Naive thymus-derived CD4-positive, alpha-beta T cell (primary cell): ENCODE measurements around the gene ATXN1L. TPM values are rescaled to one million over a fixed set of nuclear protein-coding genes. Genes with fewer than 3 reads are reported as not detected.

ENCODE experiments used
- ATAC-seq: fragments of 150-1000 bp; cut with Tn5 transposase; 2 replicates; pipeline ENCODE4 v1.10.0; 2021; ENCODE audit warnings: mild to moderate bottlenecking, moderate library complexity
- CTCF ChIA-PET: fragments of 350-600 bp; sonication (Branson Sonifier 250); formaldehyde crosslinking; loops from one replicate; lab custom pipeline; 2021; ENCODE audit warnings: antibody characterized with exemption; lab: Charles Lee
- POLR2A ChIA-PET: fragments of 350-600 bp; sonication (Branson Sonifier 250); formaldehyde crosslinking; loops from one replicate; lab custom pipeline; 2021; ENCODE audit warnings: antibody characterized with exemption, inconsistent platforms; lab: Charles Lee
- DNase-seq, 9 donors: peaks; one replicate each; pipeline versions ENCODE4 v3.0.0 to v3.0.0-alpha.2; 2020 to 2022; ENCODE audit warnings: mixed read lengths in 1 of 9
- H3K27ac ChIP-seq: one replicate; pipeline ENCODE4 v1.7.0; 2013; ENCODE audit warnings: mild to moderate bottlenecking, low read depth, low read length, moderate library complexity
- H3K27me3 ChIP-seq, 2 donors: one replicate each; pipeline ENCODE4 v1.7.0; 2013; ENCODE audit warnings: low read length in 2 of 2, mild to moderate bottlenecking in 2 of 2, moderate library complexity in 2 of 2; ENCODE audit not compliant: control insufficient read depth in 2 of 2, insufficient read depth in 2 of 2
- H3K36me3 ChIP-seq, 3 experiments: 1 replicate in 2 of 3; 2 replicates in 1 of 3; pipeline ENCODE4 v1.7.0; 2013; ENCODE audit warnings: low read length in 3 of 3, mild to moderate bottlenecking in 3 of 3, moderate library complexity in 1 of 3; ENCODE audit not compliant: insufficient read depth in 3 of 3, control insufficient read depth in 2 of 3
- H3K4me1 ChIP-seq, 2 donors: one replicate each; pipeline ENCODE4 v1.7.0; 2013; ENCODE audit warnings: low read length in 2 of 2, mild to moderate bottlenecking in 2 of 2, moderate library complexity in 1 of 2; ENCODE audit not compliant: control insufficient read depth in 2 of 2, insufficient read depth in 2 of 2
- H3K4me3 ChIP-seq: 2 replicates; pipeline ENCODE4 v1.7.0; 2013; ENCODE audit warnings: mild to moderate bottlenecking, low read length
- H3K9me3 ChIP-seq, 3 experiments: 1 replicate in 2 of 3; 2 replicates in 1 of 3; pipeline ENCODE4 v1.7.0; 2013; ENCODE audit warnings: low read length in 3 of 3; ENCODE audit not compliant: control insufficient read depth in 2 of 3
- H3K27ac Mint-ChIP-seq, 9 donors: one replicate each; pipeline ENCODE4 v1.8.0; 2020 to 2022; ENCODE audit warnings: mixed read lengths in 9 of 9, mild to moderate bottlenecking in 8 of 9, moderate library complexity in 5 of 9, inconsistent platforms in 2 of 9
- H3K27me3 Mint-ChIP-seq, 5 donors: one replicate each; pipeline ENCODE4 v1.8.0; 2021 to 2022; ENCODE audit warnings: mixed read lengths in 5 of 5, mild to moderate bottlenecking in 1 of 5
- H3K36me3 Mint-ChIP-seq, 5 donors: one replicate each; pipeline ENCODE4 v1.8.0; 2020 to 2022; ENCODE audit warnings: mixed read lengths in 5 of 5, mild to moderate bottlenecking in 3 of 5, inconsistent platforms in 1 of 5
- H3K4me1 Mint-ChIP-seq, 7 donors: one replicate each; pipeline ENCODE4 v1.8.0; 2020 to 2022; ENCODE audit warnings: mixed read lengths in 7 of 7, mild to moderate bottlenecking in 3 of 7, inconsistent platforms in 1 of 7
- H3K4me3 Mint-ChIP-seq, 10 donors: one replicate each; pipeline ENCODE4 v1.8.0; 2020 to 2022; ENCODE audit warnings: mild to moderate bottlenecking in 10 of 10, mixed read lengths in 10 of 10, moderate library complexity in 6 of 10, inconsistent platforms in 2 of 10
- H3K9me3 Mint-ChIP-seq, 11 donors: one replicate each; pipeline ENCODE4 v1.8.0; 2020 to 2022; ENCODE audit warnings: mixed read lengths in 11 of 11, mild to moderate bottlenecking in 4 of 11, inconsistent platforms in 1 of 11, moderate library complexity in 1 of 11
- intact Hi-C, 2 donors: fragments of 100-400 bp; cut with micrococcal nuclease; formaldehyde crosslinking; loops; one replicate each; pipeline ENCODE4 v1.15.1; 2023
- polyA plus RNA-seq, 2 donors: library from polyadenylated mRNA; unstranded; fragments of 300-500 nt; fragmentation: Illumina TruSeq; gene quantifications; one replicate each; pipeline ENCODE4 v1.2.3, GENCODE V29; 2021
- total RNA-seq, 6 experiments: library from RNA in 5 of 6; stranded (reverse) in 5 of 6; gene quantifications; 1 replicate in 5 of 6; 2 replicates in 1 of 6; pipeline ENCODE4 v1.2.3 and lab custom pipeline; 2021 to 2026

The ATXN1L gene
- total and polyA plus RNA-seq, 7 experiments from 2014 or later, result 8.9 to 52.9 (median 28.3) TPM

GRCh38 chr16:71889147-71889546, 43.4 kb downstream of the ATXN1L start:
- ATAC-seq (no peak), DNase-seq (no peak)
- CTCF ChIA-PET, result no interaction called here
- no peaks in the 10 kb centered on the region for H3K4me1 ChIP-seq
- Mint-ChIP-seq H3K4me3 (no peak overlapping the region), H3K4me1 (peaks cover 9 to 18% (median 16%) of the 10 kb centered on the region in 7 donors), H3K27me3 (peaks cover 0 to 20% (median 0%) of the 10 kb centered on the region in 5 donors), H3K36me3 (no peaks in the 10 kb centered on the region), H3K9me3 (peaks cover 0 to 3% (median 0%) of the 10 kb centered on the region in 11 donors), H3K27ac (no peak overlapping the region)
- no peaks in the 10 kb centered on the region for H3K9me3 ChIP-seq
- H3K27me3 ChIP-seq, result no peaks in the 10 kb centered on the region
- no peaks in the 10 kb centered on the region for H3K36me3 ChIP-seq
- no peak overlapping the region for H3K4me3 ChIP-seq
- intact Hi-C loops, result loop anchor here in 1 of 2 donors (10.0 kb wide), 1 partner anchor 324 kb away; no protein-coding TSS in a partner anchor
- POLR2A ChIA-PET, result interaction anchor here (0.9 kb wide), 1 partner anchor 12 kb away, joined by 4 read pairs; no protein-coding TSS in a partner anchor
- no peak overlapping the region for H3K27ac ChIP-seq

DNA sequence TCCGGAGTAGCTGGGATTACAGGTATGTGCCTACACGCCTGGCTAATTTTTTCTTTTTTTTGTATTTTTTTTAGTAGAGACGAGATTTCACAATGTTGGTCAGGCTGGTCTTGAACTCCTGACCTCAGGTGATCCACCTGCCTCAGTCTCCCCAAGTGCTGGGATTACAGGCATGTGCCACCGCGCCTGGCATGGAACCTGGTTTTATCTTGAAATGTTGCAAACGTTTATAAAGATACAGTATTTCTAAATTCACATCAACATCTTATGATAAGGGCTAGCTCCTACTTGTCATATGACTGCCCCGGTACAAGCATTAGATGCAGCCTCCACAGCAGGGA, 48.1 kb downstream of the ATXN1L start:
- no peaks in the 10 kb centered on the region for H3K9me3 ChIP-seq
- Mint-ChIP-seq H3K9me3 (no peaks in the 10 kb centered on the region), H3K27ac (peak overlapping the region in 8 of 9 donors; percentile 92 to 98 (median 96)), H3K27me3 (no peaks in the 10 kb centered on the region), H3K4me1 (peaks cover 13 to 31% (median 20%) of the 10 kb centered on the region in 7 donors), H3K36me3 (peaks cover 0 to 4% (median 3%) of the 10 kb centered on the region in 5 donors), H3K4me3 (peak overlapping the region; percentile 95 to 99 (median 96))
- H3K4me1 ChIP-seq, result peaks cover 15 to 19% of the 10 kb centered on the region in 2 donors
- no peak for ATAC-seq
- CTCF ChIA-PET, result interaction anchor here (1.3 to 7.3 kb wide), 2 partner anchors 11 to 106 kb away, joined by 3 to 44 read pairs; partner anchors contain the start of gene ZNF821
- POLR2A ChIA-PET, result interaction anchor here (0.7 to 6.3 kb wide), 7 partner anchors 8 to 86 kb away, joined by 3 to 107 read pairs (median 4); partner anchors contain the start of genes AP1G1 and ZNF821
- intact Hi-C loops, result loop anchor here (1.0 to 10.0 kb wide), 8 partner anchors 13 to 429 kb away; partner anchors contain the start of genes DHODH (in 2 of the 2) and ZNF23 (in 1 of the 2)
- DNase-seq, result no peak
- H3K27me3 ChIP-seq, result no peaks in the 10 kb centered on the region
- H3K27ac ChIP-seq, result peak overlapping the region; percentile 98
- H3K4me3 ChIP-seq, result peak overlapping the region; percentile 99
- H3K36me3 ChIP-seq, result peaks cover 0 to 11% (median 0%) of the 10 kb centered on the region in 3 experiments

DNA sequence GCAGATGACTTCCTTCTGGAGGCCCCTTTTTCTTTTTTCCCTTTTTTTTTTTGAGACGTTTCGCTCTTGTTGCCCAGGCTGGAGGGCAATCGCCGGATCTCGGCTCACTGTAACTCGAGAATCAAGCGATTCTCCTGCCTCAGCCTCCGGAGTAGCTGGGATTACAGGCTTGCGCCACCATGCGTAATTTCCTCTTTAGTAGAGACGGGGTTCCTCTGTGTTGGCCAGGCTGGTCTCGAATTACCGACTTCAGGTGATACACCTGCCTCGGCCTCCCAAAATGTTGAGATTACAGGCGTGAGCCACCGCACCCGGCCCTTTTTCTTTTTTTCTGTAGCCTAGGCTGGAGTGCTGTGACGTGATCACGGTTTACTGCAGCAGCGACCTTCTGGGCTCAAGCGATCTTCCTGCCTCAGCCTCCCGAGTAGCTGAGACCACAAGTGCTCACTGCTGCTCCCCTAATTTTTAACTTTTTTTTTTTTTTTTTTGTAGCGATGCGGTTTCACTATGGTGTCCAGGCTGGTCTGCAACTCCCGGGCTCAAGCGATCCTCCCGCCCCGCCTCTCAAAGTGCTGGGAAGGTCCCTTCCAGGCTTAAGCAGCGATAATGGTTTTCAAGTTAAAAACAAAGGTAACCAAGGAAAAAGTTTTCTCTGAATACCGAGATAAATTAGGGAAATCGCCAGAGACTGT, 48.6 kb downstream of the ATXN1L start:
- peak overlapping the region; percentile 98 for H3K27ac ChIP-seq
- no peaks in the 10 kb centered on the region for H3K9me3 ChIP-seq
- no peaks in the 10 kb centered on the region for H3K27me3 Mint-ChIP-seq
- ChIA-PET POLR2A (interaction anchor here (0.7 to 6.3 kb wide), 9 partner anchors 9 to 86 kb away, joined by 3 to 107 read pairs (median 4); partner anchors contain the start of genes AP1G1 and ZNF821), CTCF (interaction anchor here (1.3 to 7.3 kb wide), 2 partner anchors 12 to 106 kb away, joined by 3 to 44 read pairs; partner anchors contain the start of gene ZNF821)
- H3K4me1 Mint-ChIP-seq, result peaks cover 18 to 36% (median 25%) of the 10 kb centered on the region in 7 donors
- H3K36me3 ChIP-seq, result peaks cover 0 to 11% (median 0%) of the 10 kb centered on the region in 3 experiments
- H3K9me3 Mint-ChIP-seq, result no peaks in the 10 kb centered on the region
- DNase-seq (peak; percentile 15 to 44 (median 40)), ATAC-seq (peak; percentile 2)
- H3K4me3 ChIP-seq, result peak overlapping the region; percentile 99
- H3K27ac Mint-ChIP-seq, result peak overlapping the region; percentile 92 to 98 (median 97)
- H3K4me1 ChIP-seq, result peaks cover 20 to 24% of the 10 kb centered on the region in 2 donors
- H3K36me3 Mint-ChIP-seq, result peaks cover 0 to 4% (median 3%) of the 10 kb centered on the region in 5 donors
- H3K4me3 Mint-ChIP-seq, result peak overlapping the region; percentile 95 to 99 (median 96)
- intact Hi-C loops, result loop anchor here (1.0 to 10.0 kb wide), 8 partner anchors 14 to 430 kb away; partner anchors contain the start of genes DHODH (in 2 of the 2) and ZNF23 (in 1 of the 2)
- H3K27me3 ChIP-seq, result no peaks in the 10 kb centered on the region

- no peaks in the 10 kb centered on the region for H3K9me3 ChIP-seq
- H3K4me1 ChIP-seq, result peaks cover 22 to 25% of the 10 kb centered on the region in 2 donors
- DNase-seq, result peak; percentile 88 to 98 (median 98)
- POLR2A ChIA-PET, result interaction anchor here (0.5 to 6.3 kb wide), 10 partner anchors 9 to 91 kb away, joined by 3 to 107 read pairs (median 4); partner anchors contain the start of genes AP1G1 and ZNF821
- intact Hi-C loops, result loop anchor here (1.0 to 10.0 kb wide), 14 partner anchors 11 to 430 kb away; partner anchors contain the start of genes DHODH (in 2 of the 2), ZNF821 (in 2 of the 2), ATXN1L (in 1 of the 2) and DHX38 (in 1 of the 2)
- H3K27ac Mint-ChIP-seq, result peak within 1 kb of the TSS; percentile 92 to 98 (median 97)
- H3K27ac ChIP-seq, result peak within 1 kb of the TSS; percentile 98
- CTCF ChIA-PET, result interaction anchor here (0.6 to 7.3 kb wide), 4 partner anchors 13 to 117 kb away, joined by 3 to 44 read pairs (median 4); partner anchors contain the start of gene ZNF821
- H3K27me3 Mint-ChIP-seq, result no peaks in the 10 kb centered on the region
- peaks cover 23 to 43% (median 30%) of the 10 kb centered on the region in 7 donors for H3K4me1 Mint-ChIP-seq
- H3K27me3 ChIP-seq, result no peaks in the 10 kb centered on the region
- H3K4me3 Mint-ChIP-seq, result peak within 1 kb of the TSS; percentile 95 to 99 (median 96)
- H3K36me3 Mint-ChIP-seq, result peaks cover 0 to 4% (median 3%) of the 10 kb centered on the region in 5 donors
- H3K4me3 ChIP-seq, result peak within 1 kb of the TSS; percentile 99
- peak; percentile 97 for ATAC-seq
- no peaks in the 10 kb centered on the region for H3K9me3 Mint-ChIP-seq
- peaks cover 0 to 11% (median 0%) of the 10 kb centered on the region in 3 experiments for H3K36me3 ChIP-seq
Measured at GRCh38 chr16:71894921-71895678, 49.3 kb downstream of the ATXN1L start, which contains the start of gene IST1. IST1 (plus strand) TSS chr16:71895531; CDS start chr16:71915641, 20,110 bp downstream.

DNA sequence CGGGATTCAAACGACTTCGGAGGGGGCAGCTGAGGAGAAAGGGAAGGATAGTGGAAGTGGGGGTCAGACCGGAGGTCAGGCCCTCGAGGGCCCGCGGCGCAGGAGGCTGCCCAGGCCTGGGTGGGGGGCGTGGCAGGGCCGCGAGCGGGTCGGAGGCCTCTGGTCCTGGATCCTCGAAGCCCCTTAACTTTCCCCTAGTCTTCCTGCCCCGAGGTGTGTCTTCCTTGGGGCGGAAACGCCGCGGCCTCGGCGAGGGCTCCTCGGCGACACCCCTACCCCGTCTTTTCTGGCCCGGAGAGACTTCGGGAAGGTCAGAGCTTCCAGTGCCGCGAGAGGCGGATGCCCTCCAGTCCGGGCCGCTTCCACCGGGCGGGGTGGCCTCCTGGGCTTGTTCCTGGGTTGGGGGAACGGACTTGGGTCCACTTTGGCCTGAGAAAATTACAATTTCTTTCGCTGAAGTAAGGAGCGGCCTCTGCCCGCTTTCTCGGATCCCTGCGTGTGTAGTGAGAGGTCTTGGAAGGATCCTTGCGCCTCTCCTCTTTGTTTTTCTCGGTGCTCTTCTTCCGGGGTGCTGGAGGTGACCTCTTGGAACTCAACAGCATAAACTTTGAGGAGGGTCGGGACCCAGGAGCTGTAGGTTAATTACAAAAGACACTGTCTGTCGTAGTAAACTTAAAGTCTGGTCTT, 50.0 kb downstream of the ATXN1L start:
- Mint-ChIP-seq H3K27ac (peak overlapping the region; percentile 92 to 98 (median 97)), H3K4me1 (peaks cover 30 to 49% (median 33%) of the 10 kb centered on the region in 7 donors), H3K4me3 (peak overlapping the region; percentile 95 to 99 (median 96)), H3K9me3 (no peaks in the 10 kb centered on the region), H3K27me3 (no peaks in the 10 kb centered on the region), H3K36me3 (peaks cover 0 to 4% (median 3%) of the 10 kb centered on the region in 5 donors)
- intact Hi-C loops, result loop anchor here (1.0 to 10.0 kb wide), 12 partner anchors 12 to 431 kb away; partner anchors contain the start of genes ZNF821 (in 2 of the 2), ATXN1L (in 1 of the 2), DHODH (in 1 of the 2) and DHX38 (in 1 of the 2)
- Histone ChIP-seq H3K9me3 (no peaks in the 10 kb centered on the region), H3K4me1 (peaks cover 22 to 25% of the 10 kb centered on the region in 2 donors), H3K36me3 (peaks cover 0 to 11% (median 0%) of the 10 kb centered on the region in 3 experiments), H3K27me3 (no peaks in the 10 kb centered on the region), H3K27ac (peak overlapping the region; percentile 98), H3K4me3 (peak overlapping the region; percentile 99)
- CTCF ChIA-PET, result interaction anchor here (0.6 to 7.3 kb wide), 3 partner anchors 13 to 118 kb away, joined by 4 to 44 read pairs (median 4); partner anchors contain the start of gene ZNF821
- ATAC-seq (peak; percentile 32), DNase-seq (peak in 1 of 9 donors; percentile 14)
- POLR2A ChIA-PET, result interaction anchor here (0.5 to 6.3 kb wide), 11 partner anchors 9 to 110 kb away, joined by 3 to 107 read pairs (median 4); partner anchors contain the start of genes AP1G1 and ZNF821
